NCI-H2107 (cell line): ENCODE data around the gene CUL1.

Experiments used
- DNase-seq: peaks from one replicate; lab custom pipeline; 2025; lab: John Stamatoyannopoulos, UW

Gene CUL1

DNA sequence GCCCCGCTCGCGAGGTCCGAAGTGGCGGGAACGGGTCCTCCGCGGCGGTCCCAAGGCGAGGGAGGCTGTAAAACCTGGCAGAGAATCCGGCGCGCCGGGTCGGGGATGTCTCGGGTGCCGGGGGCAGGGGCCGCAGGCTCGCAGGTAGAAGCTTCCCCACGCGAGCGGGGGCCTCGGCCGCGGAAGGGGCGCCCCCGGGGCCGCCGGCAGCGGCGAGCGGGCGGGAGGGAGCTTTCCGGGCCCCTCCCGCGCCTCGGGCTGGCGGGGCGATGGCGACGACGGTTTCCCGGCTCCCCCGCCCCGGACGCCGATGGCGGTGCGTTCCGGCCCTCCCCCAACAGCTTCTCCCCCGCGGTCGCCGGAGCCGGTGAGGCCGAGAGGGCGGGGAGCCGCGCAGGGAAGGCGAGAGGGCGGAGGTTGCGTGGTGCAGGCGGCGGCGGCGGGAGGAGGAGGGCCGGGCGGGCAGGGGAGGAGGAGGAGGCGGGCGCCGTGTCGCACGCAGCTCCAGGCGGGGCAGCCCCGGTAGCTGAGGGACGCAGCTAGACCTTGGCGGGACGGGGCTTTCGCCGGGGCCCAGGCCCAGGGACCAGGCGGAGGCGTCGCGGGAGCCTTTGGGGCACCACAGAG, at the start of gene CUL1:
Gene CUL1 (plus strand): TSS at position 507 of the 627 bp plus-strand sequence. CDS start 31,220 bp downstream, outside the sequence.
- peak; percentile 62 for DNase-seq

DNA sequence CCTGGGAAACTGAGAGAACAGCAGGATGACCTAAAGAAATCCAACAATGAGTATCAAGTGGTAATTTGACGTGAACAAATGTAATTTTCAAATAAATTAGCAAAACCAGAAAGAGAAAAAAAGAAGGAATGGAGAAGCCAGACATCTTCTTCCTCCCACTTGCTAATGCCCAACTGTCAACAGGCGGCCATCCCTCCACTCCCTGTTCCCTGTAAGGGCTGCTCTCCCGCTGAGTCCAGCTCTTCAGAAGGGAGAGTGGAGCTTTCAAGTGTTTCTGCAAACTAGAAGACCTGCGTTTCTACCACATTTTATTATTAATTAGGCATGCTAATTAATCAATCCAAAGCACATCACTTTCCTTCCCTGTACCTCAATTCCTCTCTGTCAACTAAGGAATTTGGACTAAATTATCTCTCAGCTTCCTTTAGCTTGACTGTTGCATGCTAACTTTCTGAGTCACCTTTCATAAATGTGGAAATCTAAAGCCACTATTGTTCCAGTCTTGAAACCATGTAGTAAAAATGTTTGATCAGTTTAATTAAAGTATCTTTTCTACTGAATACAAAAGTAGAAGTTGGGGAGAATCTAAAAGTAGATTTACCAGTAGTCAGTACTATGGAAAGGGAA, 48.4 kb upstream of the CUL1 start:
- DNase-seq: no peak

- no peak for DNase-seq
Observed at GRCh38 chr7:148652773-148653172, 45.9 kb upstream of the CUL1 start.

GRCh38 chr7:148657929-148658328, 40.8 kb upstream of the CUL1 start:
- DNase-seq: no peak

GRCh38 chr7:148661471-148661870, 37.2 kb upstream of the CUL1 start:
- no peak for DNase-seq

GRCh38 chr7:148662646-148663045, 36.1 kb upstream of the CUL1 start:
- DNase-seq: no peak

DNA sequence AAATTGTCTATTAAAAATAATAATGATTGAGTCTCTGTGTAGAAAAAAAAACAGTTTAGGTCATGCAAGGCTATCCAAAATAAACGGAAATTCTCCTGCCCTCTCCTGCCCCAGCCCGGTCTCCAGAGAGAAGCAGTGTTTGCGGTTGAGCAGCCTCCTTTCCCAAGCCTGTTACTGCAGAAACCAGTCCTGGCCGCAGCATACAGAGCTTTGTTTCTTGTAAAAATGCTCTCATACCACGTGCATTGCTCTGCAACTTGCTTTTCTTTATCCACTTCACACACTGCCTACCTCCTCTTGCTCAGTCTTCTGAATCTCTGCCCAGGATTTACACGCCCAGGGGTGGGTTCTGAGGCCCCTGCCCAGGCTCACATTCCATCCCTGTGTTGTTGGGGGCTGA, 34.4 kb upstream of the CUL1 start:
- no peak for DNase-seq

DNA sequence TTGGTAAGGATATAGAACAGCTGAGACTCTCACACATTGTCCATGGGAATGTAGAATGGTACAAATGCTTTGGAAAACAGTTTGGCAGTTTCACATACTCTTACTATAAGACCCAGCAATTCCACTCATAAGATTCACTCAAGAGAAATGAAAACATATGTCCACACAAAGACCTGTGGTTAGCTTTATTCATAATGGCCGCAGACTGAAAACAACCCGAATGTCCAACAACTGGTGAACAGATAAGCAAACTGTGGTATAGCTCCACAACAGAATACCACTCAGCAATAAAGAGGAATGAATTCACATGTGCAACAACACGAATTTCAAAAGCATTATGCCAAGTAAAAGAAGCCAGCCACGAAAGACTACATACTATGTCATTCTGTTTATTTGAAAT, 33.5 kb upstream of the CUL1 start:
- no peak for DNase-seq

GRCh38 chr7:148669927-148670326, 28.8 kb upstream of the CUL1 start:
- DNase-seq: no peak

DNA sequence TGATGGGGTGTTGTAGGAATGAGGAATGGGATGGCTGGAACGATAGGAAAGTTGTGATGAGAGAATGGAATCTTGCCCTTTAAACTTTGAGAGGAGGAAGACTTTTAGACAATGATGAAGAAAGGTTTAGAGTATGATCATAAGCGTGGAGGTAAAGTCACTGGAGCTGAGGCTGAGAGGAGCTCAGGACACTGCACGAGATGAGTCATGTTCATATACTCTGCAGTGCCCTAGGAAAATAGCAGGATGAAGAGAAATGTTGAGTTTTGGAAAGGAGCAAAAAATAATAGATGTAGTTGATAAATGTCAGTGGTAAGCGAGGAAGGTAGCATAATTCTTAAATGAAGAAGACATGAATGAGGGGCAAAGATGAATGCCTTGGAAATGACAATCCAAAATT, 28.3 kb upstream of the CUL1 start:
- no peak for DNase-seq

GRCh38 chr7:148670807-148671206, 27.9 kb upstream of the CUL1 start:
- no peak for DNase-seq

GRCh38 chr7:148672041-148672440, 26.7 kb upstream of the CUL1 start:
- no peak for DNase-seq

- DNase-seq: no peak
Observed at GRCh38 chr7:148674689-148675088, 24.0 kb upstream of the CUL1 start.

GRCh38 chr7:148676291-148676690, 22.4 kb upstream of the CUL1 start:
- no peak for DNase-seq

- no peak for DNase-seq
Observed at GRCh38 chr7:148681821-148682220, 16.9 kb upstream of the CUL1 start.

DNA sequence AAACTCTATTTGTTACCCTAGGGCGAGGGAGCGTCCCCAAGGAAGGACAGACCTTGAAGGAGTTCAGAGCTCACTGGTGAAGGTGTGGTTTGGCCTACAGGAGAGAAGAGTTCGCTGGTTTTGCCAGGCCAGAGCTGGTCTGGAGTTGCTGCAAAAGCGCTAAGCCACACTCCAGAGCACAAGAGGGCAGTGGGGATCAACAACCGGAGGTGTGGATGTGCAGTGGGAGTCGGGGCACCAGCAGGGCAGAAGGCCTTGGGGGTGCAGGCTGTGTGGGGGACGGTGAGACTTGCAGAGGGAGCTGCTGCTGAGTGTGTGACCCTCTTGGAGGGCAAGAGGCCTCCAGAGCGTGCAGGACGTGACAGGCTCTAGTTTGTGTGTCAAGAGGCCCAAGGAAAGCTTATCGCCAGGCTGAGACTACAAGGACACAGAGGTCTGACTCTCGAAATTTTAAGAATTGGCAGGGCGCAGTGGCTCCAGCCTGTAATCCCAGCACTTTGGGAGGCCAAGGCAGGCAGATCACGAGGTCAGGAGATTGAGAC, 14.3 kb upstream of the CUL1 start:
- DNase-seq: no peak

GRCh38 chr7:148686312-148686937, 12.3 kb upstream of the CUL1 start:
- no peak for DNase-seq

DNA sequence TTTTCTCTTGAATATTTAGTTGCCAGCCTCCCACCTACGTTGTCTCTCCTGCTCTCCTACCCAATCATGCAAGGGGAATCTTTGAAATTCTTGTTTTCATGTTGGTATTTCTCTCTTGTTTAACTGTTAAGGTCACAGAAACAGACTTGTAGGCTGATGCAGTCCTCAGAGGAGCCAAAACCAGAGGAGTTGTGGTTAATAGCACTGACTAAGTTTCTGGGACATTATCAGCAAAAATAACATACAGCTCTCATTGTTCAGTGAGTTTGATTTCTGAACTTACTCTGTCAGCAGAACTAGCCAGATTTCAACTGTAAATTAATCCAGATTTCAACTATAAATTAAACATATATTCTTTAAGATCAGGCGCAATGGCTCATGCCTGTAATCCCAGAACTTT, 11.1 kb upstream of the CUL1 start:
- DNase-seq: no peak

GRCh38 chr7:148688526-148688925, 10.2 kb upstream of the CUL1 start:
- DNase-seq: no peak

GRCh38 chr7:148693651-148694050, 5.1 kb upstream of the CUL1 start:
- DNase-seq: no peak

DNA sequence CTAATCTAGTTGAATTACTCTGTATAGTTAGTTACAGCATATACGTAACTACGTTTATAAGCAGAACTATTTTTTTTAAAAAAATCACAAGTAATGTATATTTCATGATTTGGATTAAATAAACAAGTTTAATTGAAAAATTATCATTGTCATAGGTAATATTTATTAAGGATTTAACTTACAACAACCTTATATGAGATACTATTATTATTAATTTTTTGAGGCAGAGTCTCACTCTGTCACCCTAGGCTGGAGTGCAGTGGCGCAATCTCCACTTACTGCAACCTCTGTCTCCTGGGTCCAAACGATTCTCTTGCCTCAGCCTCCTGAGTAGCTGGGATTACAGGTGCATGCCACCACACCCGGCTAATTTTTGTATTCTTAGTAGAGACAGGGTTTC, 4.1 kb upstream of the CUL1 start:
- DNase-seq: no peak

- no peak for DNase-seq
Observed at GRCh38 chr7:148695953-148696352, 2.8 kb upstream of the CUL1 start.

- DNase-seq: no peak
Observed at GRCh38 chr7:148696787-148697186, 1.9 kb upstream of the CUL1 start.
